ENCODE results near the gene UQCRQ. TPM values are rescaled to one million over a fixed set of nuclear protein-coding genes. Genes with fewer than 3 reads are reported as not detected.
A peak's percentile ranks its signal among the peaks of the same experiment; 100 is the strongest.
"Not testable (repeated sequence)": the region's sequence is repeated elsewhere in the genome, so short reads cannot be mapped to it uniquely, and the experiment has no call there.

The UQCRQ gene
- total RNA-seq, 1 donor from 2014 or later, result 101 TPM

DNA sequence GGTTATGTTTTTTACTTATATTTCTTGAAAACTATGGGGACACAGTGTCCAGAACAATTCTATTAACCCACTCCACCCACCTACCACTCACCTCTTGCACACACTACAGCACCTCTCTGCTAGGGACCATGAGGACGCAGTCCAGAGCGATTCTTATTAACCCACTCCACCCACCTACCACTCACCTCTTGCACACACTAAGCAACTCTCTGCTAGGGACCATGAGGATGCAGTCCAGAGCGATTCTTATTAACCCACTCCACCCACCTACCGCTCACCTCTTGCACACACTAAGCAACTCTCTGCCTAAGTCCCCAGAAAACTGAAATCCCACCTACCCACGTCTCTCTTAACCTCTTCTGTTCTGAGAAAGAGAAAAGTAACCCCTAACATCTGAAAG, 33.8 kb upstream of the UQCRQ start:
- DNase-seq (ENCODE audit: low spot score), result no peak

DNA sequence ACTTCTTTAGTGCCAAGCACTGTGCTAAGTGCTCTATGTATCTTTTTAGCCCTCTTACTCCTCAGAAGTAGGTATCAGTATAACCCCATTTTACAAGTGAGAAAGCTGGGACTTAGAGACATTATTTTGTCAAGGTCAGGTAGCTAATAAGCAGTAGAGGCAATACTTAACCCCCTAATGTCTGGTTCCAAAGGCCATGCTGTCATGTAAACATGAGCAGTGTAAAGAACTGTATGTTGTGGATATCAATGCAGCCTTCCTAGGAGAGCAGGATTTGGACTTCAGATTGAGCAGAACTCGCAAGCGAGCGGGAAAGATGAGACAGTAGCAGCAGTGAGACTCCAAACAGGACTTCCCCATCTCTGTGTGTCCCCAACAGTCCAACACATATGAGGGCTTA, 32.4 kb upstream of the UQCRQ start:
- DNase-seq (ENCODE audit: low spot score), result no peak

DNA sequence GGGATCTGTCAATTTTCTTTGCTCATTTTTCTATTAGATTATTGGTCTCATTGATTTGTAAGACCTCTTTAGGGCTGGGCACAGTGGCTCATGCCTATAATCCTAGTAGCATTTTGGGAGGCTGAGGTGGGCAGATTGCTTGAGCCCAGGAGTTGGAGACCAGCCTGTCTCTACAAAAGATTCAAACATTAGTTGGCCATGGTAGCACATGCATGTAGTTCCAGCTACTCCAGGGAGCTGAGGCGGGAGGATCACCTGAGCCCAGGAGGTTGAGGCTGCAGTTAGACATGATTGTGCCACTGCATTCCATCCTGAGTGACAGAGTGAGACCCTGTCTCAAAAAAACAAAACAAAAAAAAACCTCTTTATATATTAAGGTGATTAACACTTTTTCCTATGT, 29.6 kb upstream of the UQCRQ start:
- DNase-seq (ENCODE audit: low spot score), result no peak

DNA sequence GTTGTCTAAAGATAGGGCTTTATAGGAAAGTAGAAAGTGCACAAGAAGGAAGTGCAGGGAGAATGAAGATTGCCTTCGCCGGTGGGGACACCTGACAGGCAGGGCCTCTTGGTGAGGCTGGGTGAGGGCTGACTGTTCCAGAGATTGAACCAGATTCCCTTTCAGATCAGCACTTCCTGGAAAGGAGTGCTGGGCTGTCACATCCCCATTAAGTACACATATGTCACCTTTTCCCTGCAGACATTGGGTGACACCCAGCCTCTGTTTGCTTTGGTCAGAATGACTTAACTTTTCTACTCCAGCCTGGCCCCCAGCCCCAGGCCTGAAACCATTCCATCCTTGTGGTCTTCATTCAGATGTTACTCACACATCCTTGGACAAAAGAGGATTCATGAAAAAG, 28.6 kb upstream of the UQCRQ start:
- DNase-seq (ENCODE audit: low spot score), result no peak

DNA sequence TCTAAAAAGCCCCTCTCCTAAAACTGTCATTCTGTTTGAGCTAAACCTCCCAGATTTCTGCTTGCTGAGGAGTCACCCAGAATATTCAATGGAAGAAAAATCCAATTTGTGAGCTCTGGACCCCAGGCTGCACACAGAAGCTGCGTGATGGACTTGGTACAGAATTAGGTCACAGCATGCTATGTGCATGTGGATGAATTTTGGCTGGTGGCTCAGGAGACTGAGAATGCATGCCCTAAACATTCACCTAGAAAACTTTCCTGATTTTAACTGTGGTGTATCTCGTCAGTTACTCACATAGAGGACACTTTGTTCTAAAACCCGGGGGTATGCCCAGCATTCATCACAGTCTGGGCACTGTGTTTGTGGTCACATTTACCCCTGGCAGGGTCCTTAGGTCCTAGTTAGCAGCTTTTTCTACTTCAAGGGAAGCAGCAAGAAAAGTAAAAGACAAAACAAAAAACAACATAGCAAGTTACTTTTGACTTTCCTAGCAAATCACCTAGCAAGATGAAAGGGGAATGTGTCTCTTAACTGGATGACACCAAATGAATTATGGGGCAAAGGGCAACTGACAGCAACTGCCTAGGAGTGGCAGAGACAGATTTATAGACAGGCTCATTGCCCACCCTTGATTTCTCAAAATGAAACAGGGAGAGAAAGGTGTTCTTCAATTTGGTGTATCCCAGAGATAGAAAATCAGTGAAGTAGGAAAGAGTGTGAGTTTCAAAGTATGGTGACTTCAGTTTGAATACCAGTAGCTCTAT, 27.7 kb upstream of the UQCRQ start:
- DNase-seq (ENCODE audit: low spot score), result no peak

DNA sequence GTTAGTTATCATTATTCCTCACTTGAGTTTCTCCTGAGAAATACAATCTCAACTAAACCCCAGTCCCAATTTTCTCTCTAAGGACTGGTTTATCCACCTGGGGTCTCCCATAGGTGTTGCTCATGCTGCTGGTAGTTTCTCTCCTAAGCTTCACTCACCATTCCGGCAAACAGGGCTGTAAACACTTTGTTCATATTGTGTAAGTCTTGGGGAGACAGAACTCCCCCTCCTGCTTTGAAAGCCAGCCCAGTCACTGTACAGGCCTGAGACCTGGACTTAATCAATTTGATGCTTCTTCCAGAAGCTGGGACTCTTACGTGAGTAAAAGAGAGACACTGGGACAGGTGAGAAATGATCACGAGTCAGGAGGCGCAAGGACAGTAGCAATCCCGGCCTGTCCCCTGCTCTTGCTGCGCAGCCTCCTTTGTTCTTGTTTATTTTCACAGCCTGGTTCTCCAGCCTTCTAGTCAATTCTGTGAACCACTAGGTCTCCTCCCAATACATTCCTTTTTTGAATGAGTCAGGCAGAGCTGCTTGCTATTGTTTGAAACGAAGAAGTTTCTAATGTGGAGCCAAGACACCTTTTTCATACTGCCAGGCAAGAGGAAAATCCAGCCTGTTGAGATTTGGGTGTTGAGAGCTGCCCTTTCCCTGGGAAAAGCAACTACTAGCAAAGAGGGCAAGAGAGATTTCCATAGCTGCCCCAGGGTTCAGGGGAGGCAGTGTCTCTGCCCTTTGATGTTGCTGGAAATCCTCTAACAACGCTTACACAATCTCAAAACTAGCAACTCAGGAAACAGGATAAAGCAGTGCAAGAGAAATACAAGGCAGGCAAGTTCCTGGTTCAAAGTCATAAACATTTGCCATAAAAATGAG, 26.8 kb upstream of the UQCRQ start:
- DNase-seq (ENCODE audit: low spot score), result peak; percentile 67

DNA sequence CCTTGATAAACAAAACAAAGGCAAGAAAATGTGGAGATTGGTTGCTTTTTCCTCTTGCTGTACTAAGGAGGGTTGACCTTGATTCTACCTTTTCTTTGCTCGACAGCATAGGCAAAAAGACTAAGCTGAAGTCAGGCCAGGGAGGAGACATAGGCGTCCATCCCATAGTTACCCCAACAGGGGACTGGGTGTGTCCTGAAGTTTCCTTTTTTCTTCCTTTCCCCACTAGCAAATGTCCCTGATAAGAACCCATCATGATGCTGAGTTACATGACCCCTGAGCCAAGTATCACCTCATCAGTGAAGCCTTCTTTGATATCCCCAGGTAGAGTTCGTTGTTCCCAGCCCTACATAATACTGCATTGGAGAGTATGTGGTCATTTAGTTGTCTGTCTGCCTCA, 26.1 kb upstream of the UQCRQ start:
- no peak for DNase-seq (ENCODE audit: low spot score)

DNA sequence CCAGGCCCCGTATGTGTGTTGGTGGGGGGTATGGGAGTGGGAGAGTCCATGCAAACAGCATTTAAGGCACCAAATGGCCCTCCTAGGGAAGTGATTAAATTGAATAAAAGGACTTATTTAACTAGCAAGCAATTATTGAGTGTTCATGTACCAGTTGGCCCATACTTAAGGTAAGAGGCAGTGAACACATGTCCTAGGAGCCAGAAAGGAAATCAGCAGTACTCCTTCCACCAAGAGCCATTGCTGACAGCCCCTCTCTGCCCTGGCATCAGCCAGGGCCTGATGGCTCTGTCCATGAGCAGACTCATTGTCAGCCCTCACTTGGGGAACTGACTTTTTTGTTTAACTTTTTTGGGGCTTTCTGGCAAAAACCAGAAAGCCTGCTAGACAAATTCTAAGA, 25.5 kb upstream of the UQCRQ start:
- DNase-seq (ENCODE audit: low spot score), result no peak

DNA sequence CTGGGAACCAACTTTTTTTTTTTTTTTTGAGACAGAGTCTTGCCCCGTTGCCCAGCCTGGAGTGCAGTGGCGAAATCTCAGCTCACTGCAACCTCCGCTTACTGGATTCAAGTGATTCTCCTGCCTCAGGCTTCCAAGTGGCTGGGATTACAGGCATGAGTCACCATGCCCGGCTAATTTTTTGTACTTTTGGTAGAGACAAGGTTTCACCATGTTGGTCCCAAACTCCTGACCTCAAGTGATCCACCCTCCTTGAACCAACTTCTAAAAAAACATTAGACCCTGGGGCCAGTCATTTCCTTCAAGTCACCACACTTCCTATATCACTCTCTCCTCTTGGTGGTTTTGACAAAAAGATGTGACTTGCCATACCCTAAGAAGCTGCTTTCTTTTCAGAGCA, 25.1 kb upstream of the UQCRQ start:
- no peak for DNase-seq (ENCODE audit: low spot score)

DNA sequence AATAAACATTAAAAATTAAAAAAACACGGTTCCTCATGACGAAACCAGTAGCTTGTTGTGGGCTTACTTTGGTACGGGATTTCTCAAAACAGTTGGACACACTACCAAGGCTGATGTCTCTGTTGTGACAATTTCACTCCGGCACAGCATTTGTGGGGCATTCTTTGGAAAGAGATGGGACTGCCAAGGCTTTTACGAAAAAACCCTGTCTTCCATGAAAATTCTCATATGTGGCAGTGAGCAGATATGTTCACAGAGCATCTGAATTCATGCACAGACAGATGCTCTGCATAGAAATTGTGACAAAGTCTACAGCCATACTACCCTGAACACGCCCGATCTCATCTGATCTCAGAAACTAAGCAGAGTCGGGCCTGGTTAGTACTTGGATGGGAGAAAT, 18.2 kb upstream of the UQCRQ start:
- DNase-seq (ENCODE audit: low spot score), result no peak

DNA sequence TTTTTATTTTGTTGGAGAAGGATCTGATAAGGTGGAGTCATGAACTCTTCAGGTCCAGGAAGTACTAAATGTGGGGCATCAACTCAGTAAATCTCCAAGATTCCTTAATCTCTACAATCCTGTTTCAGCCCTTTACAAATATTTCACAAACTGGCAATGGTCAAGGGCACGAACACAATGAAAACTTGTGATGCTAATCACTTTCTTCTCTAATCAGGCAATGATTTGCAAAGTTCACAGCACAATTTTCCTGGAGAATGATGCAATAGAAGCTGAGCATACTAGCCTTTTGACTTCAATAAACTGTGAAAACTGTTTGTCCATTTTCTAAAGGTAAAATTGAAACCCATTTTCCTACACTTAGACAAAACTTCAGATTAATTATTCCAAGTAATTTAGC, 17.1 kb upstream of the UQCRQ start:
- no peak for DNase-seq (ENCODE audit: low spot score)

DNA sequence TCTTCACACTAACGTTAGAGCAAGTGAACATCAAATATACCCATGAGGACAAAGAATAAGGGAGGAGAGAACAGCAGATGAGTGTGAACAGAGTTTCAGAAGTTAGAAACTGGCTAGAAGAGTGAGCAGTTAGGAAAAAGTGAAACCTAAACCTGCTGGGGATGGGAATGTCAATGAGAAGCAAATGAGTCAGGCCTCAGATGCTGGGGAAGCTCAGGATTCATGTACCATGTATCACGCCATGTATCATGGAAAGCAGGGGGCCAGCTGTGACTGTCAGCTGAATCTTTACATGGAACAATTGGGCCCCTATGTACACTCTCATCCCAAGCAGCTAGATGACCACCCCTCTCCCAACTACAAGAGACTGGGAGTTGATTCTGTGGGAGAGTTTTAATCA, 16.4 kb upstream of the UQCRQ start:
- no peak for DNase-seq (ENCODE audit: low spot score)

DNA sequence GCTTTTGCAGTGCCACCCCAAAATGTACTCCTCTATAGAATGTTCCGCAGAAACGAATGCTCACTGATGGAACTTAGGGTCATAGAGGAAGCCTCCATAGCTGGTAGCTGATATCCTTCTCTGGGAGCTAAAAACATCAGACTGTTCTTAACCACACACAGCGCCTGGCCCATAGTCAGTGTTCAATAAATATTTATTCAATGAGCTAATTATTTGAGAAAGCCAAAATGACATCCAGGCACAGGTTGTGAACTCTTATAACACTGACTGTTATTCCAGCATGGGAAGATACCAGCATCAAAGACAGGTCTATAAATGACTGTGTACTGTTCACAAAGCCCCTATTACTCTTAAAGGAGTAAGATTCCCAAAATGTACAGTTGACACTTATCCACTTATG, 13.1 kb upstream of the UQCRQ start:
- DNase-seq (ENCODE audit: low spot score), result no peak

DNA sequence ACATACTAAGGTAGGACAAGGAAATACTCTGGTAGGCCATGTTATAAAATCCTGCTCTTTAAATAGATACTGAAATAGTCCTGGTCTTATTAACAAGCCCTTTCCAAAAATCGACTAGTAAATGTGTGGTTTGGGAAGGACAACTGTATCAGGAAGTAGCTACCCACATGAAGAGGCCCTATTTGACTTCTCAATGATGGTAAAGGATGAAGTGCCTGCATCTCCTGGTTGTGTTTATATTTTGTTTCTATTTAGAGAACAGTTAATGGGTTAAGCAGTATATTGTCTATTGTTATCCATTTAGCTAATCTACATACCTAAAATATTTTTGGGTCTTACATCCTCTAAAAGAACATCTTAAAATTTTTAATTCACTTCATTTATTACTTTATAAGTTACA, 12.7 kb upstream of the UQCRQ start:
- no peak for DNase-seq (ENCODE audit: low spot score)

DNA sequence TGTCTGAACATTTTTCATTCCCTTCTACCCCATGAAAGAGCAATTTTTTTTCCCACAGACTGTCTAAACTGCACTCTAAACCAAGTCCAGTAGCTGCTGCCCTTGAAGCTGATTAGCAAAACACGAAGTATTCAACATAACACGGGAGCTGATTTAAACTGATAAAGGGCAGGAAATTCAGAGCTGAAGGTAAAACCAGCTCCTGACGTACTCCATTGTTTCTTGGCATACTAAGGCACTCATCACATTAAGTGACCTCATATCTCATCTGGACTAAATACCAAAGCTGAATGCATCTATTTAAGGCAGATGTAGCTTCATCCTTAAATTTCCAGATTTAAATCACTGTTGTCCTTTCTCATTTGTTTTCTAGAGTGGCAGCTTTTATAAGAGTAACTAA, 12.1 kb upstream of the UQCRQ start:
- no peak for DNase-seq (ENCODE audit: low spot score)

DNA sequence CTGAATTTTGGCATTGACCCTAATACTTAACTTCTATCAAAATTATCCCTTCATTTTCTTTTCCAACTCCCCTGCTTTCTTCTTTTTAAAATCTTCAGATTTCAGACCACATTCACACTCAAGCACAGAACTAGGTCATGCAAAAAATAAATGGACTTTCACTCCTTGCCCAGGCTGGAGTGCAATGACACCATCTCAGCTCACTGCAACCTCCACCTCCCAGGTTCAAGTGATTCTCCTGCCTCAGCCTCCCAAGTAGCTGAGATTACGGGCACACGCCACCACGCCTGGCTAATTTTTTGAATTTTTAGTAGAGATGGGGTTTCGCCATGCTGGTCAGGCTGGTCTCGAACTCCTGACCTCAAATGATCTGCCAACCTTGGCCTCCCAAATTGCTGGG, 11.4 kb upstream of the UQCRQ start:
- not testable (repeated sequence) for DNase-seq (ENCODE audit: low spot score)

DNA sequence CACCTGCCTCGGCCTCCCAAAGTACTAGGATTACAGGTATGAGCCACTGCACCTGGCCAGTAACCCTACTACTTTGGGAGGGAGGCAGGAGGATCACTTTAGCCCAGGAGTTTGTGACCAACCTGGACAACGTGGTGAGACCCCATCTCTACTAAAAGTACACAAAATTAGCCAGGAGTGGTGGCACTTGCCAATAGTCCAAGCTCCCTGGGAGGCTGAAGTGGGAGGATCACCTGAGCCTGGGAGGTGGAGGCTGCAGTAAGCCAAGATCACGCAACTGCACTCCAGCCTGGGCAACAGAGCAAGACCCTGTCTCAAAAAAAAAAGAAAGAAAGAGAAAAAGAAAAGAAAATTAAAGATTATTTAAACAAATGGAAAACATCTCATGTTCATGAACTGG, 10.4 kb upstream of the UQCRQ start:
- no peak for DNase-seq (ENCODE audit: low spot score)

DNA sequence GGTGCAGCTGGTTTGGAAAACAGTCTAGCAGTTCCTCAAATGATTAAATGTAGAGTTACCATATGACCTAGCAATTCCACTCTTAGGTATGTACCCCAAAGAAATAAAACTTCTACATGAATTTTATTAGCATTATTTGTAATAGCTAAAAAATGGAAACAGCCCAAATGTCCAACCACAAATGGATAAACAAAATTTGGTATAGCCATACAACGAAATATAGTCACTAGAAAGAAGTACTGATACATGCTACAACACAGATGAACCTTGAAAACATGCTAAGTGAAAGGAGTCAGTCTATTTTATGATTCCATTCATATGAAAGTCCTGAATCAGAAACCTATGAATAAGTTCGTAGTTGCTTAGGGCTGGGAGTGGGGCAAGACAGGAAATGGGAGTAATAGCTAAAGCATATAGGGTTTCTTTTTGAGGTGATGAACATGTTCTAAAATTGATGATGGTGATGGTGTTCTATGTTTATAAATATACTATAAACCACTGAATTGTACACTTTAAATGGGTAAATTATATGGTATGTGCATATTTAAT, 6.5 kb upstream of the UQCRQ start:
- DNase-seq (ENCODE audit: low spot score), result no peak

DNA sequence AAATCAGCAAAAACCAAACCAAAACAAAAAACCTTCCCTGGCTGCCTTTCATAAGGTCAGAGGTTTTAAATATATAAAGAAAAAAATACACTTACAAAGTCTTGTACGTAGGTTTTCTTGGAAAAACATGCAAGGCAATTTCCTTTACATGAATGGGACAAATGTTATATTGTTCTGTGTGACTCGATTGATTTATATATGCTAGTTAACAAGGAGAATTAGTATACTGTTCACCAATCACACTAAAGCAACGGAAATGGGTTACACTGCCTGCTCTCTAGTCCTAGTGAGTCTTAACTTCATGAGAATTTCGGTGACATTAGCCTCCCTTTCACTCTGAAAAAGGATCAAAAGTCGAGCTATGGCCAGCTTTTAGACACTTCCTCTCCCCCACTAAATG, 5.7 kb upstream of the UQCRQ start:
- DNase-seq (ENCODE audit: low spot score), result no peak

DNA sequence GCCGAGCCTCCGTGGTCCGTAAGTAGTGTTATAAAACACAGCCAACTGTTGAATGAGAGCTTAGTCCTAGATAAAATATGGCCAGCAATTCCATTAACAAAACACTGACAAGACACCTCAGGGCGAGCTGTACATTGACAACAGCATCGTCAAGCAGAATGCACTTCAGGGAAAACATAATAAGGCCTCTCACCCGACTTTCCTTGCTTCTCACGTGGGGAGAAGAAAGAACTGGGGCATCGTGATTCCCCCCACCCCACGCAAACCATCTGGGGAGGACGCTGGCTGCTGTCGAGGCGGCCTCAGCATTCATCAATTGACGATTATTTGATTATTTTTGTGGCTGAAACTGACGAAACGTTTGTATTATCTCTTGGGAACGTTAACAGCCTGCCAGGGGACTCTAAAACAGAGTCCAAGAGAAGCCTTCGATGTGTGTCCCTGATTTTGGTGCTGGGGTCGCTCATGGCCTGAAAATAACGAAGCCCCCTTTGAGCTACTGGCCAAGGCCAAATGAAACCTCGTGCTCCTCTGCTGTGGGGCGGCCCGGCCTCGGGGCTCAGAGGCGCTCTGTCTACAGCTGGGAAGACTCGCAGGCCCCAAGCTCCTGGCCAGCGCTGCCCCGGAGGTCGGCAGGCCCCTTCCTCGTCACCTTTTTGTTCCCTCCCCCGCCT, 637 bp upstream of the UQCRQ start:
- no peak for DNase-seq (ENCODE audit: low spot score)

DNA sequence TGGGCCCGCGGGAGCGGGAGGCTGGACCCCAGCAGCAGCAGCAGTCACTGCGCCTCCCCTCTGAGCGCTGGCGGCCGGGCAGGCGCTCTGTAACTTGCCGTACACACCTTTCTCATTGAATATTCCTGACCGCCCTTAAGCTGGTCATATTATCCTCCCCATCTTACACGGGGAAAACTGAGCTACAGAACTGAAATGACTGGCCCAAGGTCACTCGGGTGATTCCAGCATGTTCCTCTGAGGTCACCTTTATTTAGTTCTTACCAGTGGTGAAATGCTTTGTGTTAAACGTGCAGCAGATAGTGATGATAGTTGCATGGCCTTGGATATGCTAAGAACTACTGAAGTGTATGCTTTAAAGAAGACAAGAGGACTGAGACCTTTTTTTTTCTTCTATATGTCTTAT, 607 bp downstream of the UQCRQ start:
- DNase-seq (ENCODE audit: low spot score), result no peak

DNA sequence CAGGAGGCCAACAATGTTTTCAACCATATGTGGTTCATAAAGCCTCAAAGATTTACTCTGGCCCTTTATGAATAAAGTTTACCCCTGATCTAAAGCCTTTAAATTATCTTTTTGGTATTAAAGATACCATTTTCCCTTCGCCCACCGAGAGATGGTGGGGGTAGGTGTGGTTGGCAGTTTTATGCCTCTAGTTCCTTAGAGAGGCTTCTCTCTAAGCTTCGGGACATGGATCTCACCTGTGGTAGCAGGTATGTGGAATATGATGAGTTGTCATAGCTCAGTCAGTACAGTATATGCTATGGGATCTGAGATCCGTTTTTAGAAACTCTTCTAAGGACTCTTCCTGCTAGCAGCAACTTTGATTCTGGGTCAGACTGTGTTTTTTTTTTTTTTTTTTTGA, 2.3 kb downstream of the UQCRQ start:
- DNase-seq (ENCODE audit: low spot score), result no peak
